Ecto neural progenitor cell (in vitro differentiated cells): ENCODE results near the gene COLEC12.

ENCODE experiments used
- DNase-seq: peaks from one replicate; pipeline ENCODE4 v3.0.0-alpha.2; 2018; ENCODE audit warnings: low spot score

COLEC12 gene

GRCh38 chr18:360676-361075, 139.8 kb downstream of the COLEC12 start:
- no peak for DNase-seq

- DNase-seq = no peak
Measured at GRCh38 chr18:356778-357177, 143.7 kb downstream of the COLEC12 start.

- no peak for DNase-seq
Measured at GRCh38 chr18:355678-356077, 144.8 kb downstream of the COLEC12 start.

- no peak for DNase-seq
Measured at GRCh38 chr18:354471-354870, 146.0 kb downstream of the COLEC12 start.

GRCh38 chr18:354003-354402, 146.5 kb downstream of the COLEC12 start:
- no peak for DNase-seq

GRCh38 chr18:352438-352837, 148.1 kb downstream of the COLEC12 start:
- no peak for DNase-seq

- no peak for DNase-seq
Measured at GRCh38 chr18:350953-351572, 149.4 kb downstream of the COLEC12 start.

GRCh38 chr18:346600-346999, 153.9 kb downstream of the COLEC12 start:
- DNase-seq = no peak

- no peak for DNase-seq
Measured at GRCh38 chr18:341102-341501, 159.4 kb downstream of the COLEC12 start.

GRCh38 chr18:340044-340443, 160.5 kb downstream of the COLEC12 start:
- DNase-seq = no peak

GRCh38 chr18:339200-339599, 161.3 kb downstream of the COLEC12 start:
- no peak for DNase-seq

- DNase-seq = no peak
Measured at GRCh38 chr18:336713-337112, 163.8 kb downstream of the COLEC12 start.

- DNase-seq = no peak
Measured at GRCh38 chr18:335733-336132, 164.8 kb downstream of the COLEC12 start.

GRCh38 chr18:334575-335132, 165.8 kb downstream of the COLEC12 start:
- DNase-seq = no peak

- DNase-seq = no peak
Measured at GRCh38 chr18:332721-333510, 167.6 kb downstream of the COLEC12 start.

- DNase-seq = no peak
Measured at GRCh38 chr18:332007-332406, 168.5 kb downstream of the COLEC12 start.

GRCh38 chr18:331221-331821, 169.2 kb downstream of the COLEC12 start:
- DNase-seq = no peak

- no peak for DNase-seq
Measured at GRCh38 chr18:328928-329327, 171.6 kb downstream of the COLEC12 start.

- DNase-seq = no peak
Measured at GRCh38 chr18:326846-327245, 173.7 kb downstream of the COLEC12 start.

GRCh38 chr18:323253-323622, 177.3 kb downstream of the COLEC12 start:
- DNase-seq = no peak

GRCh38 chr18:321865-322467, 178.5 kb downstream of the COLEC12 start:
- no peak for DNase-seq

- no peak for DNase-seq
Measured at GRCh38 chr18:320155-320554, 180.3 kb downstream of the COLEC12 start.

GRCh38 chr18:319720-320119, 180.8 kb downstream of the COLEC12 start:
- no peak for DNase-seq
